Osteocyte (in vitro differentiated cells): ENCODE results near the gene LTN1. TPM values are rescaled to one million over a fixed set of nuclear protein-coding genes. Genes with fewer than 3 reads are reported as not detected.

Source experiments
- DNase-seq: peaks from one replicate; pipeline ENCODE4 v3.0.0; 2021; ENCODE audit warnings: mixed read lengths; ENCODE audit not compliant: unreplicated experiment; ENCODE audit errors: extremely low spot score
- H3K27ac Mint-ChIP-seq: one replicate; pipeline ENCODE4 v1.8.0; 2021; ENCODE audit warnings: mild to moderate bottlenecking, mixed read lengths; ENCODE audit not compliant: unreplicated experiment
- H3K27me3 Mint-ChIP-seq: one replicate; pipeline ENCODE4 v1.8.0; 2021; ENCODE audit warnings: mixed read lengths; ENCODE audit not compliant: unreplicated experiment
- H3K36me3 Mint-ChIP-seq: one replicate; pipeline ENCODE4 v1.8.0; 2021; ENCODE audit warnings: mixed read lengths; ENCODE audit not compliant: unreplicated experiment
- H3K4me1 Mint-ChIP-seq: one replicate; pipeline ENCODE4 v1.8.0; 2021; ENCODE audit warnings: mixed read lengths; ENCODE audit not compliant: unreplicated experiment
- H3K4me3 Mint-ChIP-seq: one replicate; pipeline ENCODE4 v1.8.0; 2021; ENCODE audit warnings: mild to moderate bottlenecking, moderate library complexity, mixed read lengths; ENCODE audit not compliant: unreplicated experiment
- H3K9me3 Mint-ChIP-seq: one replicate; pipeline ENCODE4 v1.8.0; 2021; ENCODE audit warnings: mixed read lengths; ENCODE audit not compliant: unreplicated experiment
- total RNA-seq: library from RNA; stranded (reverse); gene quantifications from 2 replicates; pipeline ENCODE4 v1.2.1, GENCODE V29; 2021
- TF ChIP-seq, protein P1 (sequence below): fragments of 200-600 bp; sonication (generic); IDR thresholded peaks from 2 replicates; pipeline ENCODE4 v1.5.0; 2021; ENCODE audit warnings: antibody characterized with exemption, mild to moderate bottlenecking, moderate library complexity

LTN1 gene
- total RNA-seq, 1 donor from 2014 or later, result 25.6 TPM

DNA sequence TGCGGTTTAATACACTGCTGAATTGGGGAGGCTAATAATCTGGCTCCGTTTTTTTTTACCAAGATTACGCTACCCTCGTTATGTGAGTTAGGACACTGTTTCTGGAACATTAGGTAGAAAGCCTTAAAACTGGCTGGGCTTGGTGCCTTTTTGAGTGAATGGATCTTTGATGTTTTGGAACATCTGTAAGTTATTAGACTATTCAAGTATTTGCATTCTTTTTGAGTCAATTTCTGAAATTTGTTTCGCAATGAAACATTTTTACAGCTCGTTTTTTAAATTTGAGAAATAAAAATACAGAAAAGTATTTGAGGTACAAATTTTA, 106.9 kb downstream of the LTN1 start:
- H3K27me3 Mint-ChIP-seq, result peaks cover 25% of the 10 kb centered on the region
- H3K27ac Mint-ChIP-seq, result peak overlapping the region; percentile 99
- peaks cover 18% of the 10 kb centered on the region for H3K4me1 Mint-ChIP-seq
- H3K36me3 Mint-ChIP-seq, result peaks cover 10% of the 10 kb centered on the region
- peak overlapping the region; percentile 94 for H3K4me3 Mint-ChIP-seq
- H3K9me3 Mint-ChIP-seq, result no peaks in the 10 kb centered on the region
- TF ChIP-seq, protein P1, sequence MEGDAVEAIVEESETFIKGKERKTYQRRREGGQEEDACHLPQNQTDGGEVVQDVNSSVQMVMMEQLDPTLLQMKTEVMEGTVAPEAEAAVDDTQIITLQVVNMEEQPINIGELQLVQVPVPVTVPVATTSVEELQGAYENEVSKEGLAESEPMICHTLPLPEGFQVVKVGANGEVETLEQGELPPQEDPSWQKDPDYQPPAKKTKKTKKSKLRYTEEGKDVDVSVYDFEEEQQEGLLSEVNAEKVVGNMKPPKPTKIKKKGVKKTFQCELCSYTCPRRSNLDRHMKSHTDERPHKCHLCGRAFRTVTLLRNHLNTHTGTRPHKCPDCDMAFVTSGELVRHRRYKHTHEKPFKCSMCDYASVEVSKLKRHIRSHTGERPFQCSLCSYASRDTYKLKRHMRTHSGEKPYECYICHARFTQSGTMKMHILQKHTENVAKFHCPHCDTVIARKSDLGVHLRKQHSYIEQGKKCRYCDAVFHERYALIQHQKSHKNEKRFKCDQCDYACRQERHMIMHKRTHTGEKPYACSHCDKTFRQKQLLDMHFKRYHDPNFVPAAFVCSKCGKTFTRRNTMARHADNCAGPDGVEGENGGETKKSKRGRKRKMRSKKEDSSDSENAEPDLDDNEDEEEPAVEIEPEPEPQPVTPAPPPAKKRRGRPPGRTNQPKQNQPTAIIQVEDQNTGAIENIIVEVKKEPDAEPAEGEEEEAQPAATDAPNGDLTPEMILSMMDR, result no peak
- no peak for DNase-seq

- TF ChIP-seq, protein P1, result no peak
- Mint-ChIP-seq H3K9me3 (no peaks in the 10 kb centered on the region), H3K36me3 (peaks cover 10% of the 10 kb centered on the region), H3K4me1 (peaks cover 18% of the 10 kb centered on the region), H3K27me3 (peaks cover 21% of the 10 kb centered on the region), H3K27ac (peak overlapping the region; percentile 99), H3K4me3 (peak overlapping the region; percentile 94)
- DNase-seq, result peak; percentile 95
Measured at GRCh38 chr21:28884976-28885852, 107.5 kb downstream of the LTN1 start.

DNA sequence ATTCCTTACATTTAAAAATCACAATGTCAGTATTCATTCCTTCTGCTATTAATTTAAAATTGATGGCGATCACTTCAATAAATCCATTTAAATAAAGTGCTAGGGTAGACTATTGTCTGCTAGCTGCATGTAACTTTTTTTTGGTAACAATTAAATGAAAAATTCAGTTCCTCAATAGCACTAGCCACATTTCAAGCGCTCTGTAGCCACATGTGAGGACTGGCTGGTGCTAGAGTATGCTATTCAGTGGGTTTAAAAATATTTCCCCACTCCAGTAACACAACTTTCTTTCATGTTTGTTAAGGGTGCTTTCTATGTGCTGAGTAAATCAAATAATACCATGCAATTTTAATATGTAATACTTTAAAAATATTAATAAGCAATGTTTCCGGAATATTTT, 108.2 kb downstream of the LTN1 start:
- DNase-seq, result no peak
- Mint-ChIP-seq H3K4me3 (peak overlapping the region; percentile 94), H3K27ac (peak overlapping the region; percentile 43), H3K9me3 (no peaks in the 10 kb centered on the region), H3K36me3 (peaks cover 10% of the 10 kb centered on the region), H3K4me1 (peaks cover 18% of the 10 kb centered on the region), H3K27me3 (peaks cover 16% of the 10 kb centered on the region)
- TF ChIP-seq, protein P1, result no peak

- H3K27me3 Mint-ChIP-seq, result peaks cover 13% of the 10 kb centered on the region
- no peak overlapping the region for H3K27ac Mint-ChIP-seq
- peaks cover 18% of the 10 kb centered on the region for H3K4me1 Mint-ChIP-seq
- DNase-seq, result no peak
- H3K36me3 Mint-ChIP-seq, result peaks cover 10% of the 10 kb centered on the region
- peak overlapping the region; percentile 94 for H3K4me3 Mint-ChIP-seq
- TF ChIP-seq, protein P1, result no peak
- H3K9me3 Mint-ChIP-seq, result no peaks in the 10 kb centered on the region
Measured at GRCh38 chr21:28883931-28884330, 108.7 kb downstream of the LTN1 start.

DNA sequence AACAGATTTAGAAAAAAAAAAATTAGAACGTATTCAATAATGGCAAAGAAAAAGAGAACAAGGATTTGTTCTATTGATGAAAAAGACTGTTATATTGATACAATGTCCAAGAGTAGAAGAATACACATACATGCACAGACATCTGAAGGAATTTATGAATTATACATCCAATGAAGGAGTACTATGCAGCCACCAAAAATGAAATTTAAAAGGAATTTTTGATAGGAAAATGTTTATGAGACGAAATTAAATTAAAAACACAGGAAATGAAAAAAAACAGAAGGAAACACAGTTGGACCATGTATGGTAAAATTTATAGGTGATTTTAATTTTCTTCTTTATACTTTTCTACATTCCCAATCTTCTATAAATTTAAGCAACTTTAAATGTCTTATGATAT, 110.3 kb downstream of the LTN1 start:
- Mint-ChIP-seq H3K4me1 (peaks cover 18% of the 10 kb centered on the region), H3K9me3 (no peaks in the 10 kb centered on the region), H3K36me3 (peaks cover 16% of the 10 kb centered on the region), H3K27ac (no peak overlapping the region), H3K4me3 (no peak overlapping the region), H3K27me3 (peaks cover 4% of the 10 kb centered on the region)
- TF ChIP-seq, protein P1, result no peak
- DNase-seq, result no peak

Other genes starting within 250 kb of the LTN1 start
- 10.9 and 11.2 TPM in 2 replicates for gene RWDD2B, start 26.5 kb upstream of the LTN1 start, total RNA-seq
- gene USP16, start 31.8 kb upstream of the LTN1 start, total RNA-seq, result 27.7 and 28.5 TPM in 2 replicates
- 130 and 132 TPM in 2 replicates for gene CCT8, start 80.8 kb upstream of the LTN1 start, total RNA-seq
- gene MAP3K7CL, start 137.8 kb upstream of the LTN1 start, total RNA-seq, result 1.8 and 2.4 TPM in 2 replicates